ENCODE results near the gene LASP1.

DNA sequence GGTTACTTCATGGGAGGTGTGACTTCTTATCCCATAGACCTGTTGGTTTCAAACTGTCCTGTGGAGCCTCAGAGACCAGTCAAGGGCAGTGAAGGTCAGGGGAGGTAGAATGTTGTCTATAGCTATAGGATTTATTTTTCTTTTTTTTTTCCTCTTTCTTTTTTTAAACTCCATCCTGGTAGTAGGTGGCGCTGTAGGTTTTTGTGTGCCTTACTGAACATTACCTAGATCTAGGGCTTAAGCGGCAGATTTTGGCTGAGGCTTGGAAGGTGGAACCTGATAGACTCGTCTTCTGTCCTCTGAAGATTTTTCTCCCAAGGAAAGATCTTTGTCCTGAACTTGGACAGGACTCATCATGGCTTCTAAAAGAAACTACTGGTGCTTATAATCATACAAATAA lies 47.4 kb downstream of the LASP1 start:
- TF ChIP-seq, protein P1, sequence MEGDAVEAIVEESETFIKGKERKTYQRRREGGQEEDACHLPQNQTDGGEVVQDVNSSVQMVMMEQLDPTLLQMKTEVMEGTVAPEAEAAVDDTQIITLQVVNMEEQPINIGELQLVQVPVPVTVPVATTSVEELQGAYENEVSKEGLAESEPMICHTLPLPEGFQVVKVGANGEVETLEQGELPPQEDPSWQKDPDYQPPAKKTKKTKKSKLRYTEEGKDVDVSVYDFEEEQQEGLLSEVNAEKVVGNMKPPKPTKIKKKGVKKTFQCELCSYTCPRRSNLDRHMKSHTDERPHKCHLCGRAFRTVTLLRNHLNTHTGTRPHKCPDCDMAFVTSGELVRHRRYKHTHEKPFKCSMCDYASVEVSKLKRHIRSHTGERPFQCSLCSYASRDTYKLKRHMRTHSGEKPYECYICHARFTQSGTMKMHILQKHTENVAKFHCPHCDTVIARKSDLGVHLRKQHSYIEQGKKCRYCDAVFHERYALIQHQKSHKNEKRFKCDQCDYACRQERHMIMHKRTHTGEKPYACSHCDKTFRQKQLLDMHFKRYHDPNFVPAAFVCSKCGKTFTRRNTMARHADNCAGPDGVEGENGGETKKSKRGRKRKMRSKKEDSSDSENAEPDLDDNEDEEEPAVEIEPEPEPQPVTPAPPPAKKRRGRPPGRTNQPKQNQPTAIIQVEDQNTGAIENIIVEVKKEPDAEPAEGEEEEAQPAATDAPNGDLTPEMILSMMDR (IDR thresholded peaks at IDR 0.05): no peak
- TF ChIP-seq POLR2A (IDR thresholded peaks at IDR 0.05) (no peak), POLR2AphosphoS5 (IDR thresholded peaks at IDR 0.05) (no peak)
